T-helper 1 cell treated with Interleukin-12 subunit alpha and Interleukin-12 subunit beta and Interleukin-4 antibody, amounts not matched to agents 30 μg/mL and 1 μg/mL, for 36 hours (primary cell): ENCODE results near the gene SARM1.

Experiments used
- H3K27ac Mint-ChIP-seq: one replicate; pipeline ENCODE4 v1.8.0; 2021; ENCODE audit warnings: mild to moderate bottlenecking, mixed read lengths
- H3K27me3 Mint-ChIP-seq: one replicate; pipeline ENCODE4 v1.8.0; 2021; ENCODE audit warnings: low read depth, mixed read lengths
- H3K36me3 Mint-ChIP-seq: one replicate; pipeline ENCODE4 v1.8.0; 2021; ENCODE audit warnings: low read depth, mixed read lengths
- H3K4me1 Mint-ChIP-seq: one replicate; pipeline ENCODE4 v1.8.0; 2021; ENCODE audit warnings: low read depth, mixed read lengths
- H3K4me3 Mint-ChIP-seq: one replicate; pipeline ENCODE4 v1.8.0; 2021; ENCODE audit warnings: mild to moderate bottlenecking, moderate library complexity, mixed read lengths
- H3K9me3 Mint-ChIP-seq: one replicate; pipeline ENCODE4 v1.8.0; 2021; ENCODE audit warnings: mixed read lengths

SARM1 gene

DNA sequence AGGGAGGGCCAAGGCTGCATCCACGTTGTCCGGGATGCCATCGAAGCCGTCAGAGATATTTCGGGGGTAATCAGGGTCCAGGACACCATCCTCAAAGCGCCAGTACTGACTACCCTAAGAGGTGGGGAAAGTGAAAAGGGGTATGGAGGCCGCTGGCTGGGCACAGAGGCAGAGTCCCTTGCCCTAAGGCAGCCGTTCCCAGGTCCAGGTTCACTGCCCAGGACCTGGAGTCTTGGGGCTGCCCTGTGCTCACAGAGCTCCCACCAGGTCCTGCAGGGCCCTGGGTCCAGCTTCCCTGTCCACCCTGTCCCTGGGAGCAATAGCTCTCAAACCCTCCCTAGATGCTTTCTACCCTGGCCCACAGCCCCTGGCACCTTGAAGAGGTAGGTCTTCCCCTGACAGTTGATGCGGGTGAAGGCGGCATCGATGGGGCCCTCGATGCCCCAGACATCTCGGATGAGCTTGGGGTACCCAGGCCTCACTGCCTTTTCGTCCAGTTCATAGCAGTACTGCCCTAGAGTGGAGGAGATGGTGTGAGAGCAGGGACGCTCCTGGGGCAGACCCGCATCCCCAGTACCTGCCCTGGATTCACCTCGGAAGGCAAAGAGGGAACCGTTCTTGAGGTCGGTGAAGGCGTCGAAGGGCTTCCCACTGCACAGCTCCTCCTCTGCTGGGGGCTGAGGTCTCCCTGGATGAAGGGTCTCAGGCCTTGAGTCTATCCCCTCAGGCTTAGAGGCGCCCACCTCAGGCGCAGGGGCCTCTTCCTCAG is 2.4 kb upstream of the SARM1 start:
- Mint-ChIP-seq H3K9me3 (no peaks in the 10 kb centered on the region), H3K36me3 (peaks cover 5% of the 10 kb centered on the region), H3K27ac (no peak overlapping the region), H3K4me3 (no peak overlapping the region), H3K4me1 (peaks cover 14% of the 10 kb centered on the region), H3K27me3 (no peaks in the 10 kb centered on the region)

DNA sequence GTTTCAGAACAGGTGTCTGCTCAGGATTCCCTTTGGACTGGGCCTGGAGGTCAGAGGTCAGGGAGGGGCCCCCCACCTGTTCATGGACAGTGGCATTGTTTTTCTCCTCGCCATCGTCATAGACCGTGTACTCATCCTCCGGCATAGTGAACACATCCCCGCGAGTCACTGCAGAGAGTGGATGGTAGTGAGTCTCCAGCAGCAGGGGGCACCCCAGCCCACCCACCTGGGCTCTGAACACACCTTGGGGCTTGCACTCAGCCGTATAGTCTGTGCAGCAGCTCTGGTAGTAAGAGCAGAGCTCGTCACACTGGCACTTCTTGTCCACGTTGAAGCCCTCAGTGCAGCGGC is 1.8 kb upstream of the SARM1 start:
- Mint-ChIP-seq H3K4me1 (peaks cover 14% of the 10 kb centered on the region), H3K27ac (no peak overlapping the region), H3K27me3 (no peaks in the 10 kb centered on the region), H3K4me3 (no peak overlapping the region), H3K36me3 (peaks cover 5% of the 10 kb centered on the region), H3K9me3 (no peaks in the 10 kb centered on the region)

GRCh38 chr17:28370035-28370743 is 1.3 kb upstream of the SARM1 start, which contains the start of gene VTN:
Gene VTN, minus strand, starts transcription at chr17:28370307. Its CDS starts 104 bp downstream, at chr17:28370203.
- Mint-ChIP-seq H3K4me3 (peak within 1 kb of the TSS; percentile 93), H3K36me3 (peaks cover 5% of the 10 kb centered on the region), H3K27me3 (no peaks in the 10 kb centered on the region), H3K27ac (peak within 1 kb of the TSS; percentile 90), H3K9me3 (no peaks in the 10 kb centered on the region), H3K4me1 (peaks cover 14% of the 10 kb centered on the region)

GRCh38 chr17:28370744-28371103 is 770 bp upstream of the SARM1 start:
- Mint-ChIP-seq H3K36me3 (peaks cover 5% of the 10 kb centered on the region), H3K27ac (no peak overlapping the region), H3K27me3 (no peaks in the 10 kb centered on the region), H3K9me3 (no peaks in the 10 kb centered on the region), H3K4me1 (peaks cover 14% of the 10 kb centered on the region), H3K4me3 (peak overlapping the region; percentile 93)

GRCh38 chr17:28372203-28372944 is 880 bp downstream of the SARM1 start:
- Mint-ChIP-seq H3K4me1 (peaks cover 14% of the 10 kb centered on the region), H3K9me3 (no peaks in the 10 kb centered on the region), H3K27me3 (no peaks in the 10 kb centered on the region), H3K27ac (peak overlapping the region; percentile 67), H3K36me3 (peaks cover 5% of the 10 kb centered on the region), H3K4me3 (peak overlapping the region; percentile 87)

DNA sequence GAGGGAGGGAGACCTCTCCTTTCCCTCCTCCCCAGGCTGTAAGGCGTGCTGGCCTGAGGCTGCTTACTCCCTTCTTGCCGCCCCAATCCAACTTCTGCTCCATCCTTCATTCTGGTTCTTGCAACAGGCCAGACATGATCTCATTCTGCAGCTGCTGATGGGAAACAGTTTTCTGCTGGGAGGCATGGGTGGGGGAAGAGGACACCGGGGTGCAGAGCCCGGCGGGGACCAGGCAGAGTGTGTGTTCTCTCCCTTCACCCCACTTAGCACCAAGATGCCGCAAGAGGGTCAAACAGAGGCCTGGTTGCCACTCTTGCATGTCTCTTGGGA is 1.4 kb downstream of the SARM1 start:
- Mint-ChIP-seq H3K9me3 (no peaks in the 10 kb centered on the region), H3K27ac (peak overlapping the region; percentile 67), H3K36me3 (peaks cover 5% of the 10 kb centered on the region), H3K27me3 (no peaks in the 10 kb centered on the region), H3K4me3 (peak overlapping the region; percentile 87), H3K4me1 (peaks cover 14% of the 10 kb centered on the region)

DNA sequence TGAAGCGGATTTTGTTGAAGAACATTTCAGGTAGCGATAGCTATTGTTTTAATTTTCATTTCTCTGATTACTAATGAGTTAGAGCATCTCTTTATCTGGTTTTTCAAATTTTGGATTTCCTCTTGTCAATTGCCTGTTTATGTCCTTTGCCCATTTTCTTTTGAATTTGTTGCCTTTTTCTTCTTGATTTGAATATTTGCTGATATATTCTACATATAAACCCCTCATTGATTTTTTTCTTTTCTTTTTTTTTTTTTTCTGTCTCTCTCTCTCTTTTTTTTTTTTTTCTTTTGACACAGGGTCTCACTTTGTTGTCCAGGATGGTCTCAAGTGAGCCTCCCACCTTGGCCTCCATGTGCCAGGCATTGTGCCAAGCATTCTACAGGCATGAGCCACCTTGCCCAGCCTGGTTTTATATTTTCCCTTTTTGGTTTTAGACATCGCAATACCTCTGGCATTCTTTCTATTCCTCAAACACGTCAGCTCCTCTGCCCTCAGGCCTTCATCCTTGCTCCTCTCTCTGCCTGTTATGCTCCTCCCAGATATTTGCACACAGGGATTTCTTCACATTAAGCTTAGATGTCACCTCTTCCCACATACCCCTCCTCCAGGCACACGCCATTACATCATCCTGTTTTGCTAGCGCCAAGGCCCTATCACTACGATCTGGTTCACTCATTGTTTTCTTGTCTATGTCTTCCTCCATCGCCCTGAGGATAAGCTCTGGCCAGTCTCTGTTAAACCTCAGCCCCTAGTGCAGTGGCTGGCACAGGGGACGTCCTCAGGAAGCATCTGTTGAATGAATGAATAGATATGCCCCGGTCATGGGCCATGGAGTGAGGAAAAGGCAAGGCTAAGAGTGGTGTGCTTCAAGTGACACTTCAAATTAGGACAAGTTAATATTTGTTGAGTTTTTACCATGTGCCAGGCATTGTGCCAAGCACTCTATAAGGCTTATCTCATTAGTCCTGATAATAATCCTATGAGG is 8.6 kb downstream of the SARM1 start:
- Mint-ChIP-seq H3K27ac (no peak overlapping the region), H3K36me3 (peaks cover 11% of the 10 kb centered on the region), H3K4me3 (no peak overlapping the region), H3K9me3 (no peaks in the 10 kb centered on the region), H3K4me1 (peaks cover 17% of the 10 kb centered on the region), H3K27me3 (peaks cover 18% of the 10 kb centered on the region)

GRCh38 chr17:28381141-28381825 is 9.8 kb downstream of the SARM1 start:
- Mint-ChIP-seq H3K4me1 (peaks cover 22% of the 10 kb centered on the region), H3K4me3 (peak overlapping the region; percentile 30), H3K36me3 (peaks cover 11% of the 10 kb centered on the region), H3K27ac (no peak overlapping the region), H3K9me3 (no peaks in the 10 kb centered on the region), H3K27me3 (peaks cover 18% of the 10 kb centered on the region)

DNA sequence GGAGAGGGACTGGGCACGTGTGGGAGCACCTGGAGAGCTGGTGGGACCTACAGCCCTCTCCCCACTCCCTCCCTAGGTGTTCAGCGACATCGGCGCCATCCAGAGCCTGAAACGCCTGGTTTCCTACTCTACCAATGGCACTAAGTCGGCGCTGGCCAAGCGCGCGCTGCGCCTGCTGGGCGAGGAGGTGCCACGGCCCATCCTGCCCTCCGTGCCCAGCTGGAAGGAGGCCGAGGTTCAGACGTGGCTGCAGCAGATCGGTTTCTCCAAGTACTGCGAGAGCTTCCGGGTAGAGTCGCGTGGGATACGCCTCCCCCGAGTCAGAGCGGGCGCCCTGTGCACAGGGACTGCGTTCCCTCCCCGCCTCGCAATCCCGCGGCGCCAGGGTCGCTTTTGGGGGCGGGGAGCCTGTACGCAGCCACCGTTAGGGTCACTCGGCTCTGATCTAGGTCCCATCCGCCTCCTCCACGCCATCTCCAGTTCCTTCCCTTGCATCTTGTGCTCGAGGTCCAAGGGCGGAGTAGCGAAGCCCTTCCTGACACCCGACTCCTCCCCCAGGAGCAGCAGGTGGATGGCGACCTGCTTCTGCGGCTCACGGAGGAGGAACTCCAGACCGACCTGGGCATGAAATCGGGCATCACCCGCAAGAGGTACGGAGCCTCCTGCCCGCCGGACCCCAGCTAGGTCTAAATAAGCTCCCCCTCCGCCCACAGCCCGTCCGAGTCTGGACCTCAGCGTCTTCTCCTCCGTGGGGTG is 13.0 kb downstream of the SARM1 start:
- Mint-ChIP-seq H3K27me3 (peaks cover 18% of the 10 kb centered on the region), H3K4me1 (peaks cover 22% of the 10 kb centered on the region), H3K36me3 (peaks cover 15% of the 10 kb centered on the region), H3K9me3 (no peaks in the 10 kb centered on the region), H3K4me3 (peak overlapping the region; percentile 84), H3K27ac (peak overlapping the region; percentile 80)

GRCh38 chr17:28385037-28385400 is 13.5 kb downstream of the SARM1 start:
- Mint-ChIP-seq H3K4me1 (peaks cover 22% of the 10 kb centered on the region), H3K27ac (peak overlapping the region; percentile 80), H3K36me3 (peaks cover 19% of the 10 kb centered on the region), H3K9me3 (no peaks in the 10 kb centered on the region), H3K27me3 (peaks cover 17% of the 10 kb centered on the region), H3K4me3 (peak overlapping the region; percentile 84)

DNA sequence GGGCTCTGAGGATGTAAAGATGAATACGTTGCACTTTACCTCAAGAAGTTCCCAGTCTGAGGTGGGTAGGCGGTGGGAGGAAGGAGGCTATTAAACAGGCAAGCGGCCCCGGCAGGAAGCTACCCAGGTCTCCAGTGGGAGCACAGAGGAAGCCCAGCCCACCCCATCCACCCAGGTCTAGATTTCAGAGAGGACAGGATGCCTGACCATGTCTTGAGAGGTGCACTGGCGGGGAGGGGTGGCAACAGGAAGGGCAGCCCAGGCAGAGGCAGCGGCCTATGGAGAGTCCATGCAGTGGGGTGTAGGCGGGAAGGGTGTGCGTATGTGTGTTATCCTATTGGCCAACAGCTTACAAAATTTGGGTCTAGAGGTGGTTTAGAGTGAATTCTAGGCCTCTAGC is 13.9 kb downstream of the SARM1 start:
- Mint-ChIP-seq H3K27me3 (peaks cover 14% of the 10 kb centered on the region), H3K4me1 (peaks cover 19% of the 10 kb centered on the region), H3K4me3 (peak overlapping the region; percentile 84), H3K27ac (peak overlapping the region; percentile 74), H3K36me3 (peaks cover 19% of the 10 kb centered on the region), H3K9me3 (no peaks in the 10 kb centered on the region)

DNA sequence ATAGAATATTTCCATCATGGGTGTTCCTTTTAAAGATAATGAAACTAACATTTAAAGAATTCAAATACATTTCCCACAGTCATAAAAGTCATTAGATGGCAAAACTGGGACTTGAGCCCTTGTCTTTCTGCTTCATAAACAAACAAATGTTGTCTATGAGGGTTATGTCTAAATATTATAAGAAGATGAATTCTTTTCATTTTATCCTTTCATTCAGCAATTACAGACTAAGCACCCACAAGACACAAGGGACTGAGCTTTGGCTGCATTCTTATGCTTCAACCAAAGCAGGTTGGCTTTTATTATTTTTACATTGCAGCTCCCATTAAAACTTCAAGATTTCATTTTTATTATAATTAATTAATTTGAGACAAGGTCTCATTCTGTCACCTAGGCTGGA is 14.9 kb downstream of the SARM1 start:
- Mint-ChIP-seq H3K4me3 (no peak overlapping the region), H3K36me3 (peaks cover 24% of the 10 kb centered on the region), H3K4me1 (peaks cover 15% of the 10 kb centered on the region), H3K27ac (no peak overlapping the region), H3K27me3 (peaks cover 6% of the 10 kb centered on the region), H3K9me3 (no peaks in the 10 kb centered on the region)

- Mint-ChIP-seq H3K36me3 (peaks cover 20% of the 10 kb centered on the region), H3K4me1 (peaks cover 11% of the 10 kb centered on the region), H3K4me3 (no peak overlapping the region), H3K27ac (no peak overlapping the region), H3K9me3 (no peaks in the 10 kb centered on the region), H3K27me3 (no peaks in the 10 kb centered on the region)
Measured at GRCh38 chr17:28388106-28388505, 16.6 kb downstream of the SARM1 start.
